Measurements from ENCODE around the gene PLCB4.

The PLCB4 gene

GRCh38 chr20:9508696-9509178, 439.9 kb downstream of the PLCB4 start:
- DNase-seq: no peak

GRCh38 chr20:9509246-9509645, 440.4 kb downstream of the PLCB4 start:
- DNase-seq: no peak

- no peak for DNase-seq
Observed at GRCh38 chr20:9510911-9511310, 442.0 kb downstream of the PLCB4 start.

GRCh38 chr20:9514072-9514460, 445.2 kb downstream of the PLCB4 start:
- DNase-seq: no peak

- DNase-seq: no peak
Observed at GRCh38 chr20:9514461-9515213, 445.8 kb downstream of the PLCB4 start, which contains the start of gene LAMP5. Gene LAMP5, plus strand, starts transcription at chr20:9514590. Its CDS starts 263 bp downstream, at chr20:9514853.

GRCh38 chr20:9515214-9515585, 446.3 kb downstream of the PLCB4 start:
- DNase-seq: no peak

- no peak for DNase-seq
Observed at GRCh38 chr20:9515741-9516233, 446.9 kb downstream of the PLCB4 start.

- DNase-seq: no peak
Observed at GRCh38 chr20:9516234-9516871, 447.5 kb downstream of the PLCB4 start.

GRCh38 chr20:9517297-9518162, 448.6 kb downstream of the PLCB4 start:
- DNase-seq: no peak

GRCh38 chr20:9518576-9519175, 449.8 kb downstream of the PLCB4 start:
- no peak for DNase-seq

GRCh38 chr20:9520086-9520485, 451.2 kb downstream of the PLCB4 start:
- DNase-seq: no peak

GRCh38 chr20:9523636-9524035, 454.7 kb downstream of the PLCB4 start:
- DNase-seq: no peak

Data from activated effector memory CD4-positive, alpha-beta T cell treated with anti-CD3 and anti-CD28 coated beads, Interleukin-2, amount 50 U/mL, for 16 hours (primary cell).